NCI-H524 (cell line): ENCODE results near the gene CD81.

Source experiments
- DNase-seq, 2 experiments: peaks; one replicate each; lab custom pipeline; 2025; lab: John Stamatoyannopoulos, UW

CD81 gene

DNA sequence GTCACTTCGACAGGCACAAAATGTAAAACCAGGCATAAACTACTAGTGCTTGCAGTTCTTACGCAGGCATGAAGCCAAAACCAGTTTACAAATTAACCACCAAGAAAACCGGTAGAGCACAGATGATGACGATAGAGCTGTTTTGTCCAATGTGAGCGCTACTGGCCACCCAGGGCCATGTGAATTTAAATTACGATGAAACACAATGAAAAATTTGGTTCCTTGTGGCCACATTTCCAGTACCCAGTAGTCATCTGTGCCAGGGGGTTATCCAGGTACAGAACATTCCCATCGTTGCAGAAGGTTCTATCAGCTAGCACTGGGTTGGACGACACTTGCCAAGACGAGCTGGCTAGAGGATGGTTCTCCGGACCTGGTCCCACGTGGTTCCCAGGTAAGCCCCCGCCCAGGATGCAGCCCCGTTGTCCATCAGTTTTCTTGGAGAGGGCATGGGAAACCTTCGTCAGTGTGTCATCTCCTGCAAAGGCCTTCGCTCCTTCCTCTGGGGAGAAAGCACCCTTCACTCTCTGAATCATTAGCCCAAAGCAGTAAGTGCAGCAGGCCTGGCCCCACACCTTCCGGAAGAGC is 1.1 kb upstream of the CD81 start:
- no peak for DNase-seq

DNA sequence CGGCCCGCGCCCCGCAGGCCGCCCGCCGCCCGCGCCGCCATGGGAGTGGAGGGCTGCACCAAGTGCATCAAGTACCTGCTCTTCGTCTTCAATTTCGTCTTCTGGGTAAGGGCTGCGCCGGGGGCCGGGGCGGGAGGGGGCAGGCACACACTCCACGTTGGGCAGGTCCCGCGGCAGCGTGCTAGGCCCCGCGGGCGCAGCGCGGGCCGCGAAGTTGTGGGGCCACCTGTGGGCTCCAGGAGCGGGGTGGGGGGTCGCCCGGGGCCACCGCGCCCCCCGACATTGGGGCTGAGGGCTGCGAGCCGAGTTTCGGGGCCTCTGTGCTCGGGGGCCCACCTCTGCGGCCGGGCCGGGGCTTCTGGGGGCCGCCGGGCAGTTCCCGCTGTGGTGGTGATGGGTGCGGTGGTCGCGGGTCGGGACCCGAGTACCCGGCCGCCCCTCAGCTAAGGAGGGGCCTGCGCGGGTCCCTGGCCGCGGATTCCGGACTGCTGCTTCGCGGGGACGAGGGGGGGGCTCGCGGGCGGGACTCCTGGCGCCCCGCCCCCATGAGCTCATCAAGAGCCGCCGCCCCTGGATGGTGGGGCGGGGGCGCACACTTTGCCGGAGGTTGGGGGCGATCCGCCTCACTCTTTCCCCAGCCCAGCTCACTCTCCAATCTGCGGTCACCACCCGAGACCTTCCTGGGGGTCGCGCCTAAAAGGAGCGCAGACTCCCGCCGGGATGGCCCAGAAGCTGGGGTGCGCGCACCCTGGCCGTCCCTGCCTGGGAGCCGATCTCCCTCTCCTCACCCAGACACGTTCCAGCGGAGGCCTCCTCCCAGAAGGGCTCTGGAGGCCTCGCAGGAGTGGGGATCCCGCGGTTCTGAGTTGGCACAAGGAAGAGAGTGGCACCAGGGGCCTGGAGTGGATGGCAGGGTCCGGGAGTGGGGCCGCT is 667 bp downstream of the CD81 start:
- DNase-seq = peak in 1 of 2 experiments; percentile 35

DNA sequence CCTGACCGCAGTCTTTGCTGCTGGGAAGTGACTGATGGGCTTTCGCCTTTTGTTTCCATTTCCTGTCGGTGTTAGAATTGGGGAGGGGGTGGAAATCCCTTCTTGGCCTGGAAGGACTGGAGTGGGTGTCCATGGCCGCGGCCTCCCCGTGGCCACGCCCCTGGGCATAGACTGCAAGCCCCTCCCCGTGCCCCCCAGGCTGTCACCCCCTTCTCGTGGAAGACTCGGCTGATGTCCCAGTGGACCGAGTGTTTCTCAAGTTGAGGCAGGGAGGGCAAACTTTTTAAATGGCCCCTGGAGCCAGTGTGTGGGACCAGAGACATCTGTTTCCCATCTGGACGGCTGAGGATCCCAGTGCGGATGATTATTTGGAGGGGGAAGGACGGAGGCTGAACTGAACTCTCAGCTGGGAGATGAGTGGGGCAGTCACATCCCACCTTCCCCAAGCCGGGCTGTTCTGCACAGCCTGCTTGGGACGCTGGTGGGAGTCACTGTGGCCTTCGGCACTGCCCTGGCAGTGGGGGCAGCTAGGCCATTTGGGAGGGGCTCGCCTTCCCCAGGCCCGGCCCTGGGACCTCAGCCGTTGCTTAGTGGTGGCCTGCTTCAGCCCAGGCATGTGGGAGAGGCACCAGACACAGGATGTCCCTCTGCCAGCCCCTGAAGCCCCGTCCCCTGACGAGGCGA is 1.6 kb downstream of the CD81 start:
- peak in 1 of 2 experiments; percentile 28 for DNase-seq

DNA sequence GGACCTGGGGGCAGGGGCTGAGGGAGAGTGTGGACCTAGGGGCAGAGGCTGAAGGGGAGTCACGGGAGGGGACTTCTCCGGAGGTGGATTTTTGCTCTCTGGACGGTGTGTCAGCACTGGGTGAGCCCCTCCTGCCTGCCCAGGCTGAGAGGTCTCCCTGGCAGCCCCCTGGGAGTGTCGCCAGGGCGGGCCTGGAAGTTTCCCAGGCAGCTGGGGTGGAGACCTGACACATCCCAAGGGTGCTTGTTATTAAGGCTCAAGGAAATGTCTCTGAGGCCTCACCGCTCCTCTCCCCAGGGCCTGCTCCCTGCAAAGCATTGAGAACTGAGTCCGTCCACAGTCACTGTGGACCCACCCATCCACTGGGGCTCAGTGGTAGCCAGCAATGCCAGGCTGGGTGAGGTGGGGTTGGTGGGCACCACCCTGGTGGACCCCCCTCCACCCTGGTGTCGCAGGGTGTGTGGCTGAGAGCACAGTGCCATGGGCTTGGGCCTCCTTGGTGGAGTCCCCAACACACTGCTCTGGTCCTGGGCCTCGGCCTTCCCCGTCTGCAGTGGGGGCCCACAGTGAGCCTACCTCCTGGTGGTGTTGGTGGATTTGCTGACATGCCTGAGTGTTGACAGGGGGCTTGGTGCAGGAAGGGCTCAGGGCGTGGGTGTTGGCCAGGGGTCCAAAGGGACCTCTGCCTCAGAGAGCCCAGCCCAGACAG is 2.5 kb downstream of the CD81 start:
- DNase-seq = no peak

DNA sequence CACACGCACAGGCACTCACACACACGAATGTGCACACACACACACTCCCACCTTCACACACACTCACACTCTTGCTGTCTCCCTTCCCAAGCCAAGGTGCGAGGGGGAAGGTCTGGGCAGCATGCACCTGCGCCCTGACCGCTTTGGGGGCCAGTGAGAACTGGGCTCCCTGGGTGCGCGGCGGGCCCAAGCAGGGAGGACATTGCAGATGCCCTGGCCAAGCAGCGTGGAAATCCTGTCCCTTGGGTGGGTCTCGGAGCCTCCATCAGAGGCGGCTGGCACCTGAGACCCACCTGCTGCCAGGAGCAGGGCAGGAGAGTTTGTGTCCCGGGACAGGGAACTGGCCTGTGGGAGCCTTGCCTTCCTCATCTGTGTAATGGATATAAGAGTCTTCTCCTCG is 3.3 kb downstream of the CD81 start:
- DNase-seq = no peak

DNA sequence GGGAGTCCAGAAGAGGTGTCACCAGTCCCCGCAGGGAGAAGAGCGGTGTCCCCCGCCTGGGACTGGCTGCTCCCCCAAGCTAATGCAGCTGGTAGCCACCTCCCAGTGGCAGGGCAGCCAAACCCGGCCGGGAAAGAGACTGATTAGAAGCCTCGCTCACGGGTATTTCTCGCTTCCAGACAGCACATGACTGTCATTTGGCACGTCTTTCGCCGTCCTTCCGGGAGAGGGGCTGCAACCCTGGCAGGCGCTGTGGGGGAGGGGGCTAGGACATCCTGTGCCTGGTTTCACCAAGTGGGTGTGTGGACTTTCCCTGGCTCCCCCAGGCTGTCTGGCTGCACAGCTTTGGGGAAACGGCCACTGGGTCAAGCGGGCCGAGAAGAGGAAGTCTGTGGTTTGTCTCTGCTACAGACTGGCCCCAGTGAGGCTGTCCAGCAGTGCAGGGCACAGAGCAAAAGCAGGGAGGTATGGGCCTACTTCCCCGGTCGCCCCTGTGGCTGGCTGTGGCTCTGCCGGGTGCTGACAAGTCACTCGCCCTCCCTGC is 3.8 kb downstream of the CD81 start:
- DNase-seq = no peak

DNA sequence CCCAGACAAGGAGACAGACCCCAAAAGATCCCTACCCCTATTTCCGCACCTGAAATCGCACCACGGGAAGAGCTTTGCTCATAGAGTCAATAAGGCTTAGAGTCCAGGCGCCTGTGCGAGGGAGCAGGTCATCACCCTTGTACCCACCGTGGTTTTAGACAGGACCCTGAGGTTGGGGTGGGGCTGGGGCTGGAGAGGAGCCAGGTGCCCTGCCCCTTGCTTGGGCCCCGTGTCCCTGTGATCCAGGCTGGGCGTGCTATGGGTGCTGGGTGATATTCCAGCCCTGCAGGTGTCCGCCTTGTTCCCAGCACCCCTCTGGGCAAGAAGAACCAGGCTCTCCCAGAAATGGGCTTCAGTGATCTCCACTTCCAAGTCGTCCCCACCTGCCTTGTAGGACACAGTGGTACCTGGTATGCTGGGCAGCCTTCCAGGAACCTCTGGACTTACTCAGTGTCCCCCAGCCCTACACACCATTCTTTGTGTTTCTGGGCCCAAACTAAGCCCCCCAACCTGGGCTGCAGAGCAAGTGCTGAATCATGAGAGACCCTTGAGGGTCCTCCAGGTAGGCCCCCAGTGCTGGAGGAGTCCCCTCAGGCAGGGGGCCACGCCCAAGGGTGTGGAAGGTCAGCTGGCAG is 4.5 kb downstream of the CD81 start:
- DNase-seq = no peak

DNA sequence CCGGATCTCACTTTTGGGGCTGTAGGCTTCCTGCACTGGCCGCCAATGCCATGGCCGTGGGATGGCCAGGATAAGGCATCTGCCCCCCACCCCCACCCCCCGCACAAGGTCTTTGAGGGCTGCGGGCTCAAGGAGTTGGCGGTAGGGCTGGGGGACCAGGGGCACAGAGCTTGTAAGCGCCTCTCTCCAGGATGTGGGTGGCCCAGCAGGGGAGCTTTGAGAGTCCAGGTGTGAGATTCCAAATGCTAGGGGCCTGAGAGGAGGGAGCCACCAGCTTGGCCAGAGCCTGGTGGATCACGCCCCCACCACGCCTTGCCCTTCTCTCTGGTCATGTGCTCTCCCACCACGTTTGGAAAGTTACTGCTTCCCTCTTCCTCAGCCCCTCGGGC is 5.0 kb downstream of the CD81 start:
- DNase-seq = no peak

DNA sequence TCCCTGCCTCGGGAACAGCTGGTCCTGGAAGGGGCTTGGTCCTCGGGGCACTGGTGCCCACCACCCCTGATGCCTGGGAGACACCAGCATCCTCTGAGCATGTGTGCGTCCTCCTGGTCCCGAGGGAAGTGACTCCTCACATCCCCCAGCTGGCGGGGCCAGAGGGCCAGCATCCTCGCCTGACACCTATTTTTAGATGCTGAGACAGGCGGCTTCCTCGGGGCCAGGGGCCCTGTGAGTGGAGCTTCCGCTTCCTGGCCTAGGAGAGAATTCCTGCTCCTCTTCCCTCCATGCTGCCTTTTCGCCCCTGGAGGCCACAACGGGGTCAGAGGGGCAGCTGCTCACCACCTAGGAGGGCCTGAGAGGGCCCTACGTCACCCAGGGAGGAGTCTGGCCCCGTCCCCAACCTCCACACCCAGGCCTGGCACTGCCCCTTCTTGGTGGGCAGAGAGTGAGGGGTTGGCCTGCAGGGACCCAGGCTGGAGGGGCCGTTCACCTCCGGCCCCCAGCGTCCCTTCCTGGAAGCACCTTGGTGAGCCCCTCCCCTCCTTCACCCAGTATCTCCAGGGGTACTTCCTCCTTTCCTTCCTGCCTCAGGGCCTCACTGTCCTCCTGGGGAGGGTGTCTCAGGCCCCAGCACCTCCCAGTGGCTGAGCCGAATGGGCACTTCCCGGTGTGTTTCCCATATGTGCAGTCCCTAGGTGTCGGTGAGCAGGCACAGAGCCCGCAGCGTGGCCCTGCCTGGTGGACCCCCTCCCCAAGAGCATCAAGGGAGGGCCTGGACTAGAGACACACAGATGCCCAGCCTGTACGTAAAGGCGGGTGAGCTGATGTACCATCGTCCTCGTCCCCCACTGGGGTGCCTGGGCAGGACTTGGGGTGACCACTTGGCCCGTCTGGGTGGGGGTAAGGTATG is 6.1 kb downstream of the CD81 start:
- no peak for DNase-seq

DNA sequence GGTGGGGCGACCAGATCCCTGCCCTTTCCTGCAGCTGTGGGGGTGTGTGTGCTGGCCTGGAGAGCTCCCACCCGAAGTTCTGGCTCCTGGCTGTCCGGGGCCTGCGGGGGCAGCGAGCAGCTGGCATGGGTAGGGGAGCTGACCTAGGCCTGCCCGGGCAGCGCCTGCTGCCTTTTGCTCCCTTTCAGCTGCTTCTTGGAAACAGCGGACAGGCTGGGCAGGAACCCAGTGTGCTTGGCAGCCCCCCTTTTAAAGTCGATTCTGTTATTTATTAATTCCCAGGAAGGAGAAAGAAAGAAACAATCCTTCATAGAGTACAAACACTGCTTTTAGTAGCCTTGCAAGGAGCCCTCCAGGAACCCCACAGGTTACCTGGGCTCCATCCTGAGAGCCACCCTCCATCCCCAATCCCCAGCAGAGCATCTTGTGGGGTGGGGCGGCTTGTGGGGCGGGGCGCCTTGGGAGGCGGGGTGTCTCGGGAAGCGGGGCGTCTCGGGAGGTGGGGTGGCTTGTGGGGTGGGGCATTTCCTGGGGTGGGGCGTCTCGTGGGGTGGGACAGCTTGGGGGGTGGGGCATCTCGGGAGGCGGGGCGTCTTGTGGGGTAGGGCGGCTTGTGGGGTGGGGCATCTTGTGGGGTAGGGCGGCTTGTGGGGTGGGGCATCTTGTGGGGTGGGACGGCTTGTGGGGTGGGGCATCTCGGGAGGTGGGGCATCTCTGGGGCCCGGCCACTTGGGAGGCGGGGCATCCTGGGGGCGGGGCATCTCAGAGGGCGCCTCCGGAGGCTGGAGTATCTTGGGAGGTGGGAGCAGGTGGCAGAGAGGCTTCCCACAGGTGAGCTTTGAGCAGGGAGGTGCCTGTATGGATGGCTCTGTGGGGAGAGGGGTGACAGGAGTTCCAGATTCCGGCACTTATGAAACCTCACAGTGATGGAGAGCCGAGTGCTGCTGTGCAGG is 7.0 kb downstream of the CD81 start:
- no peak for DNase-seq

DNA sequence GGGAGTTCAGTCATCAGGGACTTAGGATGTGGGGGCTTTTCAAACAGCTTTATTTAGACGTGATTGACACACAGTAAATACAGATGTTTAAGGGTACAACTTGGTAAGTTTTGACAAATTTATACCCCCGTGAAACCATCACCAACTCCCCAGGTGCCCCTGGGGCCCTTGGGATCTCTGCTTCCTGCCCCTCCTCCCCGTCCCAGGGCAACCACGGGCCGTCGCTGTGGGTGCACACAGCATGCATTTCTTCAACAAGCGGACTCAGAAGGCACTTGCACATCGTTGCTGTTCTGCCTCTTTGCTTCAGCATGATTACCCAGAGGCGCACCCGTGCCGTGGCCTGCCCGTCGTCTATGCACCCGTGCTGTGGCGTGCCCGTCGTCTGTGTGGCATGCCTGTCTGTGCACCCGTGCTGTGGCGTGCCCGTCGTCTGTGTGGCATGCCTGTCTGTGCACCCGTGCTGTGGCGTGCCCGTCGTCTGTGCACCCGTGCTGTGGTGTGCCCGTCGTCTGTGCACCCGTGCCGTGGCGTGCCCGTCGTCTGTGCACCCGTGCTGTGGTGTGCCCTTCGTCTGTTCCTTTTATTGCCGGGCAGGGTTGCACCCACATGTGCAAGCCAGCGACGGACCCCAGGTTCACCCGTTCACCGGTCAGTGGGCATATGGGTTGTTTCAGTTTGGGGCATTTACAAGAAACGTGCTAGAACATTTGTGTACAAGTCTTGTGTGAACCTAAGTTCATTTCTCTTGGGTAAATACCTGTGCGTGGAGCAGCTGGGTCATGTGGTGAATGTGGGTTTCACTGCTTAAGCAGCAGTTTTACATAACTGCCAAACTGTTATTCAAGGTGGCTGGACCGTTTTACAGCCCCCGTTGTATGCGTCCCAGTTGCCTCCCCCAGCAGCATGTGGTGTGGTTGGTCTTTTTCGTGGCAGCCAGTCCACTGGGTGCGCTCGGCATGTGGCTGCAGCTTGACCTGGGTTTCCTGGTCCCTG is 8.3 kb downstream of the CD81 start:
- DNase-seq = no peak

DNA sequence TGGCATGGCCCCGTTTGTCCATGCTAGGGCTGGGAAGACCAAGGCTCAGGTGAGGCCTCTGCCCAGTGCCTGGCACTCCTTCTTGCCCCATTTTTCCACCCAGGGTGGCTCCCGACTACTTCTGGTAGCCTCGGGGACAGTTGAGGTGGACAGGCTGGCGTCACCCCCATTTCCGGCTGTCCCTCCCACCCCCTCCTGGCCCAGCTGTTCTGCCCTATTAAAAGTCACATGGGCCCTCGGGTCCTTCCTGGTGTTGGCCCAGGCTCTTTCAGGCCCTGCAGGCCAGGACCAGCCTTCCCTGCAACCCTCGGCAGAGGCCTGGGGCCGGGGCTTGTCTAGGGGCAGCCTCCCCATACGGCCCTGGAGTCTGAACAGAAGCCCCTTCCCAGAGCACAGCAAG is 9.5 kb downstream of the CD81 start:
- DNase-seq = no peak

DNA sequence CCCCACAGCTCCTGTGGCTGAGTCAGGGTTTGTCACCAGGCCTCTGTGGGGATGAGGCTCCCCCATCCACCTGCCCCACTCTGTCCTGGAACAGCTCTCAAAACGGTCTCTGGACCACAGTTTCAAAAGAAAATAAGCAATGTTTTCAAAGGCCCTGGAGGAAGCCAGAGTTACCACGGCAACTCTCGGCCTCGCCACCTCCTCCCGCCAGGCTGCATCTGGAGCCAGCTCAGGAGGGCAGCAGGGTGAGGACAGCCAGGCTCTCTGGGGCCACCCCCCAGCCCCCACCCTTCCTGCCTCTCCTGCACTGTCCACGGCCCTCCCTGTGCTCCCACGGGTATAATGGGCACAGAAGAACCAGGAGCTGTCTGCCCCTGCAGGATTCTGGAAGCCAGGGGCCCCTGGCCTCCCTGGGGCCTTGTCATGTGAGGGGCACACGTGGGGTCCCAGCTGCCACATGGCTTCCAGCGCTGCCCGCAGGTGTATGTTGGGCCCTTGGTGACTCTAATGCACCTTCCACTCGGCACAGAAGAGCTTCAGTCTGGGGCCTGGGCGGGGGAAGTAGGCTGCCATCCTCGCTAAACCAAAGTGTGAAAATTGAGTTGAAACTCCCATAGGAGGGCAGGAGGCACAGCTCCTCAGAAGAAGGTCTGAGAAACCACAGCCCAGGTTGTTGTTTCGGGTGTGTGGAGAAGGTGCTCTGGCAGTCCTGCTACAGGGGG is 10.3 kb downstream of the CD81 start:
- no peak for DNase-seq

DNA sequence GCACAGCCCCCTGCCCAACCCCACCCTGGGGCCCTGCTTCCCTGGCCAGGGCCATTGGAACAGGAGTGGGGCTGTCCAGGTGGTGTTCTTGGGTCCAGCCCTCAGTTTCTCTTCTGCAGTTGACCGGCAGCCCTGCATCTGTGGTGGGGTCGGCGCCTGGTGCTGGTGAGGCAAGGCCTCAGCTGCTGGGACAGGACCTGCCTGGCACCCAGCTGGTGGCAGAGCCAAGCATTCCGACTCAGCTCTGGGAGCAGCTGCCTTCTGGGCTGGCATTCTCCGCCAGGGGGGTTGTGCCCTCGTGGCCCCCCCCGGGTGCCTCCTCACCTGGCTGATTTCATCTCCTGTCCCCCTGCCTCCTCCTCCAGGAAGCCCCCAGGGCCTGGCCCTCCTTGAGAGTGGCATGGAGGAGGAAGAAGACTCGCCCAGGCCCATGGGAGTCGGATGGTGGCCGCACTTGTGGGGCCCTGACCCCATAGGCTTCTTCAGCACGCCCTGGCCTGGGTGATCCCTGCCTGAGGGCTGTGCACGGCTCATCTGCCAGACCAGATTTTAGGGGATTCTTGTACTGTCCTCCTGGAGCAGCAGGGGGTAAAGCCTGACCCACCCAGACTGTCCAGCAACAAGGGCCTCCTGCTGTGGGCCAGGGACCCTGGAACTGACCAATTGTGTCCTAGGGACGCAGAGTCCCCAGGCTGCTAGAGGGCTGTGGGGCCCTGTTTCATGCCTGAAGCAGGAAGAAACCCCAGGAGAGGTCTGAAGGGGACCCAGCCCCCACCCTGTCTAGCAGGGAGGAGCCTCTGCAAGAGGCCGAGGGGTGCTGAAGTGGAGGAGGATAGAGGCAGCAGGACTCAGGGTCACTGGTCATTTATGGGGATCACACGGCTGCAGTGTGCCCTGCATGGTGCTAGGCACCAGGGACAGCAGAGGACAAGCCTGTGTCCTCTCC is 11.6 kb downstream of the CD81 start:
- no peak for DNase-seq

DNA sequence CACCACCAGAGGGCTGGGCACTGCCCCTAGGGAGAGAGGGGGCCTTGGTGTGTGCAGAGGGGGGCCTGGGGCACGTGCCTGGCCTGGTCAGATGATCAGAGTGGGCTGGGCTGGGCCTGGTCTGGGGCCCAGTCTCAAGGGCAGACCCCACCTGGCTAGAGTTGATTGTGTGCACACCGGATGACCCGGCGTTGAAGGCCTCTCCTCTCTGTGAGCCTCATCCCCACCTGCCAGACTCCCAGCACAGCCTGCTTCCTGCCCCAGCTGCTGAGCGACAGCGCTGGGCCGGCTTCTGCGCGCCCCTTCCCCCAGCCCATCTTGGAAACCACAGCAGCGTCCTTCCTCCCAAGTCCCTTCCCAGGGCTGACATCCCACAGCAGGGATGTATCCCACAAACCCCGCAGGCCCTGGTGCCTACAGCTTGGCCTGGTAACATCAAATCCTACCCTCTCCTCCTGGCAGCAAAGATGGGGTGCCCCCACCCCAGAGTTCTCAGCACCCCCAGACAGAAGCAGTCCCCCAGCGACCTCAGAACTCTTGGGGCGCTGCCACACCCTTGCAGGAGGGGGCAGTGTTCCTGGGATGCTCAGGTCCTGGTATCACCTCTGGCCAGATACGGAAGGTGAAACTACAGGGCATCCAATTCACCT is 12.4 kb downstream of the CD81 start:
- DNase-seq = no peak
